Measurements from ENCODE around the gene FGFR3. TPM values are rescaled to one million over a fixed set of nuclear protein-coding genes. Genes with fewer than 3 reads are reported as not detected.

FGFR3 gene
- total and polyA plus RNA-seq, 2 of the 8 experiments (the other 6 are each of a cell fraction or from before 2014, with no cell fraction given) = 9.0 to 19.5 TPM

DNA sequence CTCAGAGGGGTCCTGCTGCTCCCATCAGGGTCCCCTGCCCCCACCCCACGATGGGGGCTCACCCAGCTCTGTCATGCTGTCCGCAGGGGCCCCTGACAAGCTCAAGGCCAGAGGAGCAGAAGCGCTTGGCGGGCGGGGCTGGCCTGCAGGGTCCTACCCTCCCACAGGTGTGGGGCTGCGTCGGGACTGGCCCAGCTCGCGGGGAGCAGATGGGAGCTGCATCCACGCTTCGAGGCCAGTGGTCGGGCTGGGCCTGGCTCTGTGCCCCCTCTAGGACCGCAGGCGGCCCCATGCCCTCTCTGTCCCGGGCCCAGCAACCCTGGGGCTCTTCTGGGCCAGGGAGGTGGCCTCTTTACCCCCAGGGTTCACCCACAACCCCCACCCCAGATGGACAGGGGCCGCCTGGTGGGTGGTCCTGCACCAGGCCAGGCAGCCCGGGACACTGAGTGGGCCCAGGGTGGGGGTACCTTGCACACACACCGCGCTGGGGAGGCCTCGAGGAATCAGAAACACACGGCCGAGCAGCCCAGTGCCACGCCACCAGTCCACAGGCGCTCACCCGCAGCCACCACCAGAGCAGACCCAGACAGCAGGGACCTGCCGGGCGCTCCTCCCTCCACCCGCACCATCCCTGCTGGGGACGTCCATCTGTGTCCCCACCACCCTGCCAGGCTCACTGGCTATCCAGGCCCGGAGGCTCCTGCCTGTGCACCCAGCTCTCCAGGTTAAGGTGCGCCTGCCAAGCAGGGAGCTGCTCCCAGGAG is 41.8 kb upstream of the FGFR3 start (continued):
- no peak for TF ChIP-seq SIN3A (conservative IDR thresholded peaks at IDR 0.05 in 1 of 2, IDR thresholded peaks at IDR 0.05 in 1 of 2; ENCODE audit: low read depth in 1 of 2, low read length in 2 of 2)
- TF ChIP-seq, protein P1, sequence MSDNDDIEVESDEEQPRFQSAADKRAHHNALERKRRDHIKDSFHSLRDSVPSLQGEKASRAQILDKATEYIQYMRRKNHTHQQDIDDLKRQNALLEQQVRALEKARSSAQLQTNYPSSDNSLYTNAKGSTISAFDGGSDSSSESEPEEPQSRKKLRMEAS (IDR thresholded peaks at IDR 0.05) = no peak
- no peak for TF ChIP-seq GABPA (IDR thresholded peaks at IDR 0.05; ENCODE audit: borderline replicate concordance, insufficient read depth, low read length)
- no peak for TF ChIP-seq ASH2L (IDR thresholded peaks at IDR 0.05; ENCODE audit: low read length)
- no peak for TF ChIP-seq CBX5 (IDR thresholded peaks at IDR 0.05; ENCODE audit: low read depth, low read length)
- TF ChIP-seq TAF1 (IDR thresholded peaks at IDR 0.05; ENCODE audit: low read depth, low read length) = no peak
- no peak for TF ChIP-seq SP1 (IDR thresholded peaks at IDR 0.05; ENCODE audit: low read depth, low read length)
- TF ChIP-seq SRF (IDR thresholded peaks at IDR 0.05; ENCODE audit: low read depth, low read length) = no peak
- no peak for TF ChIP-seq SP2 (IDR thresholded peaks at IDR 0.05; ENCODE audit: low read length)

All from H1 (cell line).